Spleen (tissue), 7 donors: ENCODE data around the gene CLRN3.

Experiments used
- CTCF ChIP-seq, 11 experiments: fragments of 200-600 bp in 7 of 11; fragments of 450-650 bp in 4 of 11; sonication (generic) in 4 of 11; IDR thresholded peaks in 8 of 11; conservative IDR thresholded peaks in 3 of 11; 1 replicate in 7 of 11; 2 replicates in 4 of 11; pipeline versions ENCODE4 v1.4.0 to v1.8.0; 2016 to 2021; ENCODE audit warnings: antibody characterized with exemption in 11 of 11, inconsistent platforms in 4 of 11, mild to moderate bottlenecking in 1 of 11
- POLR2A ChIP-seq, 3 donors: fragments of 450-650 bp; IDR thresholded peaks; one replicate each; pipeline ENCODE4 v1.5.1; 2017; ENCODE audit warnings: antibody characterized with exemption in 3 of 3, mild to moderate bottlenecking in 1 of 3
- POLR2AphosphoS5 ChIP-seq, 3 donors: sonication (generic); formaldehyde crosslinking; IDR thresholded peaks; one replicate each; pipeline ENCODE4 v1.5.1; 2017; ENCODE audit warnings: antibody characterized with exemption in 3 of 3
- donor health status: DM: no; HTN: no; CAD: no; lungs with moderate emphysema.
- donor health status: DM: no; HTN: no; CAD: no.
- donor health status: DM: no; HTN: no; CAD: no.

GRCh38 chr10:127904311-127905000 is 11.7 kb upstream of the CLRN3 start:
- TF ChIP-seq CTCF (IDR thresholded peaks at IDR 0.05 in 8 of 11, conservative IDR thresholded peaks at IDR 0.05 in 3 of 11) (no peak), POLR2AphosphoS5 (IDR thresholded peaks at IDR 0.05) (no peak), POLR2A (IDR thresholded peaks at IDR 0.05) (no peak)
